ENCODE data around the gene RPS25. TPM values are rescaled to one million over a fixed set of nuclear protein-coding genes. Genes with fewer than 3 reads are reported as not detected.

The RPS25 gene
- total RNA-seq, 1 donor: 2,500 TPM

- no peak for DNase-seq (ENCODE audit: low read depth)
- TF ChIP-seq CTCF (IDR thresholded peaks at IDR 0.05; ENCODE audit: insufficient read depth, low read length): no peak
- no peak overlapping the region for H3K4me3 ChIP-seq (ENCODE audit: low read depth, low read length)
Observed at GRCh38 chr11:119015054-119015611, 3.0 kb downstream of the RPS25 start.

DNA sequence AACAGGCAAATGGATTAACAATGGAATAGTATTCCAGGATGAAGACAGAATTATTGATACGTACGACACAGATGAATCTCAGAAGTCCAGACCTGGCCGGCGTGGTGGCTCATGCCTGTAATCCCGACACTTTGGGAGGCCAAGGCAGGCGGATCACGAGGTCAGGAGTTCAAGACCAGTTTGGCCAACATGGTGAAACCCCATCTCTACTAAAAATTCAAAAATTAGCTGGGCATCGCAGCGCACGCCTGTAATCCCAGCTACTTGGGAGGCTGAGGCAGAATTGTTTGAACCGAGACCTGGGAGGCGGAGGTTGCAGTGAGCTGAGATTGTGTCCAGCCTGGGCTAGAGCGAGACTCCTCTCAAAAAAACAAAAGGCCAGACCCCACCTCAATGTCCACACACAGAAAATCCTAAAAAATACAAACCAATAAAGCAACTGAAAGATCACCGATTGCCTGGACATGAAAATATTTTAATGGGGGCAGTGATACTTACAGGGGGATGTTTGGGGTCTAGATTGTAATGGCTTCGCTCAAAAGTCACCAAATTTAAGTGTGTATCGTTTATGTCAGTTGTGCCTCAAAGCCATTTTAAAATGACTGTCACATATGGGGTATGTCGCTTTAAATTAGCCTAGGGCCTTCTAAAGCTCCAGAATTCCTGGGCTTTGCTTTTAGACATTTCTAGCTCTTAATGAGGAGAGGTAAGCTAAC, 3.8 kb downstream of the RPS25 start:
- DNase-seq (ENCODE audit: low read depth): no peak
- no peak overlapping the region for H3K4me3 ChIP-seq (ENCODE audit: low read depth, low read length)
- no peak for TF ChIP-seq CTCF (IDR thresholded peaks at IDR 0.05; ENCODE audit: insufficient read depth, low read length)

GRCh38 chr11:119012629-119013170, 5.4 kb downstream of the RPS25 start:
- no peak for TF ChIP-seq CTCF (IDR thresholded peaks at IDR 0.05; ENCODE audit: insufficient read depth, low read length)
- no peak for DNase-seq (ENCODE audit: low read depth)
- H3K4me3 ChIP-seq (ENCODE audit: low read depth, low read length): no peak overlapping the region

DNA sequence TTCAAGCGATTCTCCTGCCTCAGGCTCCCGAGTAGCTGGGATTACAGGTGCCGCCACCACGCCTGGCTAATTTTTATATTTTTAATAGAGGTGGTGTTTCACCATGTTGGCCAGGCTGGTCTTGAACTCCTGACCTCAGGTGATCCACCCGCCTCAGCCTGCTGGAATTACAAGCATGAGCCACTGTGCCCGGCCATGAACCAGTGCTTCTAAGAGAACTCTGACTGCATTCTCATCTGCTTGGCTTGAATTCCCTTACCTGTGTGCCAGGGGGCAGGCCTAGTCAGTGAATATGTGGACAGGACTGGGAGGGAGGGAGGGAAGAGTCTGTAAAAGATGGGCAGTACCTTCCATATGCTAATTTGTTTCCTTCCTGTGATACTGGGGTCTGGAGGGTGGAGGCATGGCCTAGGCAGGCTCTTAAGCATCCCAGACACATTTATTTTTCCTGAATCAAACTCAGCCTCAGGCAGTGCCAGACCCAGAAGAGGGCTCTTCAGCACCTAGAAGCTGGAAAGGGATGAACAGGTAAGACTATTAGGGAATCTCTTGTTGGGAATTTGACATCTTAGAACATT, 6.6 kb downstream of the RPS25 start:
- no peak for DNase-seq (ENCODE audit: low read depth)
- H3K4me3 ChIP-seq (ENCODE audit: low read depth, low read length): no peak overlapping the region
- TF ChIP-seq CTCF (IDR thresholded peaks at IDR 0.05; ENCODE audit: insufficient read depth, low read length): no peak

DNA sequence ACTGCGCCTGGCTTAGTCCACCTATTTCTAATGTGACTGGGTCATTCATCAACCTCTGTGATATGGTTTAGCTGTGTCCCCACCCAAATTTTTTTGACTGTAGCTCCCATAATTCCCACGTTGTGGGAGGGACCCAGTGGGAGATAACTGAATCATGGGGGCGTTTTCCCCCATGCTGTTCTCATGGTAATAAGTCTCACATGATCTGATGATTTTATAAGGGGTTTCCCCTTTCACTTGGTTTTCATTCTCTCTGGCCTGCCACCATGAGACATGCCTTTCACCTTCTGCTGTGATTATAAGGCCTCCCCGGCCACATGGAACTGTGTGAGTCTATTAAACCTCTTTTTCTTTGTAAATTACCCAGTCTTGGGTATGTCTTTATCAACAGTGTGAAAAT, 11.5 kb downstream of the RPS25 start:
- no peak for DNase-seq (ENCODE audit: low read depth)
- no peak for TF ChIP-seq CTCF (IDR thresholded peaks at IDR 0.05; ENCODE audit: insufficient read depth, low read length)

DNA sequence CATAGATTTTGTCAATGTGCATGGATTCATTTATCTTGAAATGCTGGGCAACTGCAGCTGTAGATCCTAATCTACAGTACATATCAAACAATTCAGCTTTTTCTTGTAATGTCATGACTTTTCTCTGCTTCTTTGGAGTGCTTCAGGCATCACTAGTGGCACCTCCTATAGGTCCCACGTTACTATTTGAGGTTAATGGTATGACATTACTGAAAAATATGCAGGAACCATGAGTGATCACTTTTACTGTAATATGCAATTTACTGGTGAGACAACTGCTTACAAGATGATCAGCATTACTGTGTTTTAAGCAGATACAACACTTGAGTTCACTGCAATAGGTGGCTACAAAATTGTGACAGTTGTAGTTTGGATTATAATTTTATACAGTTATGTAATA, 17.2 kb downstream of the RPS25 start:
- H3K4me3 ChIP-seq (ENCODE audit: low read depth, low read length): no peak overlapping the region
- no peak for TF ChIP-seq CTCF (IDR thresholded peaks at IDR 0.05; ENCODE audit: insufficient read depth, low read length)
- no peak for DNase-seq (ENCODE audit: low read depth)

More for the DNA sequence above, 11.5 kb downstream of the RPS25 start:
- no peak overlapping the region for H3K4me3 ChIP-seq (ENCODE audit: low read depth, low read length)

Measured in fibroblast of the aortic adventitia (primary cell).